Keratinocyte (primary cell): Measurements from ENCODE around the gene FAM170B. TPM values are rescaled to one million over a fixed set of nuclear protein-coding genes. Genes with fewer than 3 reads are reported as not detected.

Experiments used
- DNase-seq: peaks from one replicate; pipeline ENCODE4 v3.0.0-alpha.2; 2011; ENCODE audit warnings: low read depth, missing footprints, low spot score
- FAIRE-seq: peaks from 2 replicates; lab custom pipeline; 2011; peaks lifted over from hg19 to GRCh38; lab: Jason Lieb, UNC
- H2AFZ ChIP-seq: 2 replicates; pipeline ENCODE4 v1.6.0; 2012; ENCODE audit warnings: low read length, control low read depth, inconsistent platforms; ENCODE audit not compliant: control insufficient read depth
- H3K27ac ChIP-seq: 2 replicates; pipeline ENCODE4 v1.5.1; 2011; ENCODE audit warnings: low read length; ENCODE audit not compliant: control insufficient read depth, insufficient read depth
- H3K27me3 ChIP-seq: 3 replicates; pipeline ENCODE4 v1.6.0; 2011; ENCODE audit warnings: low read length; ENCODE audit not compliant: control insufficient read depth, insufficient read depth; ENCODE audit errors: extremely low read depth
- H3K36me3 ChIP-seq, 2 experiments: 2 replicates in 1 of 2; 3 replicates in 1 of 2; pipeline ENCODE4 v1.5.1; 2011; ENCODE audit warnings: low read length in 2 of 2, mild to moderate bottlenecking in 1 of 2; ENCODE audit not compliant: control insufficient read depth in 2 of 2, insufficient read depth in 2 of 2; ENCODE audit errors: extremely low read depth in 1 of 2
- H3K4me1 ChIP-seq: 3 replicates; pipeline ENCODE4 v1.5.1; 2011; ENCODE audit warnings: low read length; ENCODE audit not compliant: control insufficient read depth, insufficient read depth; ENCODE audit errors: extremely low read depth
- H3K4me2 ChIP-seq: 3 replicates; pipeline ENCODE4 v1.6.0; 2011; ENCODE audit warnings: low read depth, low read length; ENCODE audit not compliant: control insufficient read depth, insufficient read depth; ENCODE audit errors: extremely low read depth
- H3K4me3 ChIP-seq, 3 experiments: fragments of 200-600 bp in 1 of 3; sonication (generic) in 1 of 3; 2 replicates in 2 of 3; 3 replicates in 1 of 3; pipeline ENCODE4 v1.5.1; 2011 to 2016; ENCODE audit warnings: low read length in 3 of 3, mild to moderate bottlenecking in 3 of 3, control low read depth in 2 of 3, inconsistent platforms in 1 of 3, low read depth in 1 of 3, mixed read lengths in 1 of 3, mixed run types in 1 of 3, moderate library complexity in 1 of 3; ENCODE audit not compliant: control insufficient read depth in 2 of 3, insufficient read depth in 2 of 3; ENCODE audit errors: extremely low read depth in 1 of 3
- H3K79me2 ChIP-seq: 2 replicates; pipeline ENCODE4 v1.6.0; 2012; ENCODE audit warnings: low read length; ENCODE audit not compliant: control insufficient read depth, insufficient read depth
- H3K9ac ChIP-seq: 3 replicates; pipeline ENCODE4 v1.6.0; 2011; ENCODE audit warnings: low read length; ENCODE audit not compliant: control insufficient read depth, insufficient read depth; ENCODE audit errors: extremely low read depth
- H3K9me1 ChIP-seq: 3 replicates; pipeline ENCODE4 v1.6.0; 2011; ENCODE audit warnings: low read length; ENCODE audit not compliant: control insufficient read depth, insufficient read depth; ENCODE audit errors: extremely low read depth
- H3K9me3 ChIP-seq: 2 replicates; pipeline ENCODE4 v1.5.1; 2012; ENCODE audit warnings: low read depth, low read length; ENCODE audit not compliant: control insufficient read depth
- H4K20me1 ChIP-seq: 3 replicates; pipeline ENCODE4 v1.6.0; 2011; ENCODE audit warnings: low read length; ENCODE audit not compliant: control insufficient read depth, insufficient read depth; ENCODE audit errors: extremely low read depth
- EZH2 ChIP-seq: IDR thresholded peaks from one replicate; pipeline ENCODE4 v1.6.1; 2012; ENCODE audit warnings: inconsistent platforms, mild to moderate bottlenecking, low read length, moderate library complexity
- dilution Hi-C: fragments of 300-500 bp; cut with MboI; formaldehyde crosslinking; loops from one replicate; pipeline ENCODE4 v1.7.0; 2020; ENCODE audit warnings: low sequenced_read_pairs; ENCODE audit not compliant: extremely low pct_ligation_motif_present
- polyA plus RNA-seq, 5 experiments: library from polyadenylated mRNA; depleted of rRNA in 3 of 5; stranded (reverse) in 3 of 5; stranded (forward) in 1 of 5; unstranded in 1 of 5; fragments of >200 nt; gene quantifications; 1 replicate in 1 of 5; 2 replicates in 3 of 5; 3 replicates in 1 of 5; pipeline versions ENCODE4 v1.2.1 to v1.2.3, GENCODE V29; 2011 to 2012; ENCODE audit warnings: missing spikeins in 2 of 5, low read depth in 1 of 5, low replicate concordance in 1 of 5
- TF ChIP-seq, protein P1 (sequence below), 3 experiments: IDR thresholded peaks in 1 of 3; conservative IDR thresholded peaks in 1 of 3; optimal IDR thresholded peaks in 1 of 3; 2 replicates in 2 of 3; 3 replicates in 1 of 3; pipeline versions ENCODE3 to v1.5.1; 2011; ENCODE audit warnings: low read length in 3 of 3, mild to moderate bottlenecking in 3 of 3, moderate library complexity in 2 of 3, control low read depth in 1 of 3, inconsistent platforms in 1 of 3; ENCODE audit not compliant: insufficient read depth in 2 of 3; ENCODE audit errors: extremely low read depth in 1 of 3

The FAM170B gene
- polyA plus RNA-seq, 1 donor (not counting 4 experiments of a cell fraction or from before 2014, with no cell fraction given), result not detected

DNA sequence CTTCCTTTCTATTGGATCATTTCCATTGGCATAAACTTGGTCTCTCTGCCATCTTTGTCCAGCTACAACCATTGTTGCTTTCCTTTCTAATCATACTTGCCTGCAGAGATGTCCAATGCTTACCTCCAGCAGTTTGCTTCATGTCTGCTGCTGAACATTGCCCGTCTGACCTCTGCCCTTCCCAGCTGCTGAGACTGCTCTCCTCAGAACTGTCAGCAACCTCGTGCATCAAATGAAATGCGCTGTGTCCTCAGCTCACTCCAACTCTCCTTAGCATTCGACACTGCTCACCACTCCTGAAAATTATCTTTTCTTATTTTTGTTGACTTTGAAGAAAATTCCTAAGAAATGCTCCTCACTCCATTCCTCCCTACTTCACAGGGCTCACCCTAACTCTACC lies 5.0 kb downstream of the FAM170B start:
- dilution Hi-C loops, result no loop called here
- no peak for FAIRE-seq
- TF ChIP-seq, protein P1, sequence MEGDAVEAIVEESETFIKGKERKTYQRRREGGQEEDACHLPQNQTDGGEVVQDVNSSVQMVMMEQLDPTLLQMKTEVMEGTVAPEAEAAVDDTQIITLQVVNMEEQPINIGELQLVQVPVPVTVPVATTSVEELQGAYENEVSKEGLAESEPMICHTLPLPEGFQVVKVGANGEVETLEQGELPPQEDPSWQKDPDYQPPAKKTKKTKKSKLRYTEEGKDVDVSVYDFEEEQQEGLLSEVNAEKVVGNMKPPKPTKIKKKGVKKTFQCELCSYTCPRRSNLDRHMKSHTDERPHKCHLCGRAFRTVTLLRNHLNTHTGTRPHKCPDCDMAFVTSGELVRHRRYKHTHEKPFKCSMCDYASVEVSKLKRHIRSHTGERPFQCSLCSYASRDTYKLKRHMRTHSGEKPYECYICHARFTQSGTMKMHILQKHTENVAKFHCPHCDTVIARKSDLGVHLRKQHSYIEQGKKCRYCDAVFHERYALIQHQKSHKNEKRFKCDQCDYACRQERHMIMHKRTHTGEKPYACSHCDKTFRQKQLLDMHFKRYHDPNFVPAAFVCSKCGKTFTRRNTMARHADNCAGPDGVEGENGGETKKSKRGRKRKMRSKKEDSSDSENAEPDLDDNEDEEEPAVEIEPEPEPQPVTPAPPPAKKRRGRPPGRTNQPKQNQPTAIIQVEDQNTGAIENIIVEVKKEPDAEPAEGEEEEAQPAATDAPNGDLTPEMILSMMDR (optimal IDR thresholded peaks at IDR 0.05 in 1 of 3, IDR thresholded peaks at IDR 0.05 in 1 of 3, conservative IDR thresholded peaks at IDR 0.05 in 1 of 3; ENCODE audit: extremely low read depth in 1 of 3, insufficient read depth in 2 of 3, low read length in 3 of 3), result no peak
- no peak for TF ChIP-seq EZH2

DNA sequence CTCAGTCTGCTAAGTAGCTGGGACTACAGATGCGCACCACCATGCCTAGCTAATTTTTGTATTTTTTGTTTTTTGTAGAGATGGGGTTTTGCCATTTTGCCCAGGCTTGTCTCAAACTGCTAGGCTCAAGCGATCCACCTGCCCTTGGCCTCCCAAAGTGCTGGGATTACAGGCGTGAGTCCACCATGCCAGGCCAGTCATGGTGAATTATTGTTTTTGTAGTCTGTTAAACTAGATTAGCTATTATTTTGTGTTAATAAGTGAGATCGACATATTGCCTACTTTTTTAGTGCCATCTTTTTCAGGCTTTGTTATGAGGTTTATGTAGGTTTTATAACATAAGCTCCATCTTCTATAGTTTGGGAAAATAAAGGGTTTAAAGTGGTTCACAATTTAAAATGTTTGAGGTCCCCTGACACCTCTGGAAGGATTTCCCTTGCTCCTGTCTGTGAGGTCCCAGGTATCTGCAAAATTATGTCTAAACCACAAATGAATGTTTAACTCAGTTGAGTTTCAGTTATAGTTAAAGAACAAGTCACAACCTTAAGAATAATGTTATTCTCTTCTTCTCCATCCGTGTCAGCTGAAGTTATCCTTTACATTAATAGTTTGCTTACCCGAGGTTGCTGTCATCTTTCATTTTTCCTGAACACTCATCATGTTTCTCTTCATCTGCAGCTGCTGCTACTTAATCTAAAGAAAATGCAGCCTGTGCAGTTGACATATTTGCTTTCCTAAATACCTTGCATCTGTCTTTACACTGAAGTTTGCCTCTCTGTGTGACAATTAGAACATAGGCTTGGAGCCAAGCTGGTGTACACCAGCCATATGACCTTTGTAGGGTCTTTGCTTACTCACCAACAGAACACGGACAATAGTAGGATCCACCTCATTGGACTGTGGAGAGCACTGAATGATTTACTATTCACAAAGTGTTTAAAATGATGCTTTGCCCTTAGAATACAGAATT lies 9.6 kb downstream of the FAM170B start:
- H3K9me3 ChIP-seq, result no peaks in the 10 kb centered on the region
- no peaks in the 10 kb centered on the region for H3K79me2 ChIP-seq
- no peaks in the 10 kb centered on the region for H4K20me1 ChIP-seq
- no peaks in the 10 kb centered on the region for H3K27me3 ChIP-seq
- H2AFZ ChIP-seq, result no peak overlapping the region
- TF ChIP-seq EZH2, result no peak
- TF ChIP-seq, protein P1 (optimal IDR thresholded peaks at IDR 0.05 in 1 of 3, IDR thresholded peaks at IDR 0.05 in 1 of 3, conservative IDR thresholded peaks at IDR 0.05 in 1 of 3; ENCODE audit: extremely low read depth in 1 of 3, insufficient read depth in 2 of 3, low read length in 3 of 3), result no peak
- H3K4me1 ChIP-seq, result no peaks in the 10 kb centered on the region
- no peaks in the 10 kb centered on the region for H3K9me1 ChIP-seq
- no peak overlapping the region for H3K9ac ChIP-seq
- dilution Hi-C loops, result no loop called here
- H3K36me3 ChIP-seq, result no peaks in the 10 kb centered on the region
- no peak overlapping the region for H3K4me2 ChIP-seq
- DNase-seq, result no peak
- H3K27ac ChIP-seq, result no peak overlapping the region
- no peak for FAIRE-seq
- no peak overlapping the region for H3K4me3 ChIP-seq

More for the DNA sequence above, 5.0 kb downstream of the FAM170B start:
- Histone ChIP-seq H3K9me1 (no peaks in the 10 kb centered on the region), H3K4me1 (no peaks in the 10 kb centered on the region), H3K9me3 (no peaks in the 10 kb centered on the region), H4K20me1 (no peaks in the 10 kb centered on the region), H3K36me3 (no peaks in the 10 kb centered on the region), H3K4me2 (no peak overlapping the region), H3K27ac (no peak overlapping the region), H2AFZ (no peak overlapping the region), H3K27me3 (no peaks in the 10 kb centered on the region), H3K9ac (no peak overlapping the region), H3K4me3 (no peak overlapping the region), H3K79me2 (no peaks in the 10 kb centered on the region)
- no peak for DNase-seq
